SK-N-SH (cell line): ENCODE measurements around the gene ZNF775.

Source experiments
- EZH2phosphoT487 ChIP-seq: fragments of 200-600 bp; sonication (generic); IDR thresholded peaks from 2 replicates; pipeline ENCODE4 v1.6.1; 2017; ENCODE audit warnings: low read depth, mixed run types, mild to moderate bottlenecking, antibody characterized with exemption, moderate library complexity, borderline replicate concordance
- MXI1 ChIP-seq: IDR thresholded peaks from 2 replicates; pipeline ENCODE4 v1.6.1; 2012; ENCODE audit warnings: mild to moderate bottlenecking, low read depth, low read length, improper control_type of control experiment
- NRF1 ChIP-seq: IDR thresholded peaks from 2 replicates; pipeline ENCODE4 v1.6.1; 2012; ENCODE audit warnings: low read depth, mild to moderate bottlenecking, low read length
- POLR2AphosphoS5 ChIP-seq: IDR thresholded peaks from 2 replicates; pipeline ENCODE4 v1.6.1; 2012; ENCODE audit warnings: low read depth, low read length
- RAD21 ChIP-seq: IDR thresholded peaks from 2 replicates; pipeline ENCODE4 v1.6.1; 2012; ENCODE audit warnings: mild to moderate bottlenecking, low read length
- RCOR1 ChIP-seq: fragments of 150-350 bp; IDR thresholded peaks from 2 replicates; pipeline ENCODE4 v1.6.1; 2017; ENCODE audit warnings: antibody characterized with exemption, low read length
- RFX5 ChIP-seq: IDR thresholded peaks from 2 replicates; pipeline ENCODE4 v1.6.1; 2012; ENCODE audit warnings: mild to moderate bottlenecking, improper control_type of control experiment, low read length
- RXRA ChIP-seq: IDR thresholded peaks from 2 replicates; pipeline ENCODE4 v1.4.0; 2012; ENCODE audit warnings: low read depth, mild to moderate bottlenecking, borderline replicate concordance
- SMC3 ChIP-seq: IDR thresholded peaks from 2 replicates; pipeline ENCODE4 v1.6.1; 2012; ENCODE audit warnings: low read depth, low read length, improper control_type of control experiment
- TEAD4 ChIP-seq: IDR thresholded peaks from 2 replicates; pipeline ENCODE4 v1.4.0; 2012; ENCODE audit warnings: mild to moderate bottlenecking, borderline replicate concordance; ENCODE audit not compliant: insufficient read depth
- TF ChIP-seq, protein P1 (sequence below): IDR thresholded peaks from 2 replicates; pipeline ENCODE4 v1.6.1; 2012; ENCODE audit warnings: mild to moderate bottlenecking, low read depth, low read length, moderate library complexity
- TF ChIP-seq, protein P2 (sequence below): fragments of 200-600 bp; sonication (generic); IDR thresholded peaks from 2 replicates; pipeline ENCODE4 v1.6.1; 2017; ENCODE audit warnings: antibody characterized with exemption, mild to moderate bottlenecking, moderate library complexity
- TF ChIP-seq, protein P3 (sequence below): IDR thresholded peaks from 2 replicates; pipeline ENCODE4 v1.4.0; 2012; ENCODE audit warnings: low read depth, borderline replicate concordance
- TF ChIP-seq, protein P4 (sequence below): IDR thresholded peaks from 2 replicates; pipeline ENCODE4 v1.4.0; 2012; ENCODE audit warnings: low read depth

DNA sequence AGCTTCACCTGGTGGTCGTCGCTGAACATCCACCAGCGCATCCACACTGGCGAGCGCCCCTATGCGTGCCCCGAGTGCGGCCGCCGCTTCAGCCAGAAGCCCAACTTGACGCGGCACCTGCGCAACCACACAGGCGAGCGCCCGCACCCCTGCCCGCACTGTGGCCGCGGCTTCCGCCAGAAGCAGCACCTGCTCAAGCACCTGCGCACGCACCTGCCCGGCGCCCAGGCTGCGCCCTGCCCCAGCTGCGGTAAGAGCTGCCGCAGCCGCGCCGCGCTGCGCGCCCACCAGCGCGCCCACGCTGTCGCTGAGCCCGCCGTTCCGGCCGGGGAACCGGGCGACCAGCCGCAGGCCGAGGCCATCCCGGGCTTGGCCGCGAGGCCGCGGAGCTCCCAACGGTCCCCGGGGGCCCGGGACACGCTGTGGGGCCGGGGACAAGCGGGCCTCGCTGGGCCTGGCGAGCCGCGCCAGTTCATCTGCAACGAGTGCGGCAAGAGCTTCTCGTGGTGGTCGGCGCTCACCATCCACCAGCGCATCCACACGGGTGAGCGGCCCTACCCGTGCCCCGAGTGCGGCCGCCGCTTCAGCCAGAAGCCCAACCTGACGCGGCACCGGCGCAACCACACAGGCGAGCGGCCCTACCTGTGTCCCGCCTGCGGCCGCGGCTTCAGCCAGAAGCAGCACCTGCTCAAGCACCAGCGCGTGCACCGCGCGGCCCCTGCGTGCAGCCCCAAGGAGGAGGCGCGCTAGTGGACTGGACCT is 18.4 kb downstream of the ZNF775 start:
- TF ChIP-seq RCOR1 (no peak), MXI1 (no peak), TEAD4 (no peak), RFX5 (no peak), SMC3 (no peak), RAD21 (no peak), POLR2AphosphoS5 (no peak), EZH2phosphoT487 (no peak), NRF1 (no peak), RXRA (no peak)
- TF ChIP-seq, protein P1, sequence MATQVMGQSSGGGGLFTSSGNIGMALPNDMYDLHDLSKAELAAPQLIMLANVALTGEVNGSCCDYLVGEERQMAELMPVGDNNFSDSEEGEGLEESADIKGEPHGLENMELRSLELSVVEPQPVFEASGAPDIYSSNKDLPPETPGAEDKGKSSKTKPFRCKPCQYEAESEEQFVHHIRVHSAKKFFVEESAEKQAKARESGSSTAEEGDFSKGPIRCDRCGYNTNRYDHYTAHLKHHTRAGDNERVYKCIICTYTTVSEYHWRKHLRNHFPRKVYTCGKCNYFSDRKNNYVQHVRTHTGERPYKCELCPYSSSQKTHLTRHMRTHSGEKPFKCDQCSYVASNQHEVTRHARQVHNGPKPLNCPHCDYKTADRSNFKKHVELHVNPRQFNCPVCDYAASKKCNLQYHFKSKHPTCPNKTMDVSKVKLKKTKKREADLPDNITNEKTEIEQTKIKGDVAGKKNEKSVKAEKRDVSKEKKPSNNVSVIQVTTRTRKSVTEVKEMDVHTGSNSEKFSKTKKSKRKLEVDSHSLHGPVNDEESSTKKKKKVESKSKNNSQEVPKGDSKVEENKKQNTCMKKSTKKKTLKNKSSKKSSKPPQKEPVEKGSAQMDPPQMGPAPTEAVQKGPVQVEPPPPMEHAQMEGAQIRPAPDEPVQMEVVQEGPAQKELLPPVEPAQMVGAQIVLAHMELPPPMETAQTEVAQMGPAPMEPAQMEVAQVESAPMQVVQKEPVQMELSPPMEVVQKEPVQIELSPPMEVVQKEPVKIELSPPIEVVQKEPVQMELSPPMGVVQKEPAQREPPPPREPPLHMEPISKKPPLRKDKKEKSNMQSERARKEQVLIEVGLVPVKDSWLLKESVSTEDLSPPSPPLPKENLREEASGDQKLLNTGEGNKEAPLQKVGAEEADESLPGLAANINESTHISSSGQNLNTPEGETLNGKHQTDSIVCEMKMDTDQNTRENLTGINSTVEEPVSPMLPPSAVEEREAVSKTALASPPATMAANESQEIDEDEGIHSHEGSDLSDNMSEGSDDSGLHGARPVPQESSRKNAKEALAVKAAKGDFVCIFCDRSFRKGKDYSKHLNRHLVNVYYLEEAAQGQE, result no peak
- TF ChIP-seq, protein P2, sequence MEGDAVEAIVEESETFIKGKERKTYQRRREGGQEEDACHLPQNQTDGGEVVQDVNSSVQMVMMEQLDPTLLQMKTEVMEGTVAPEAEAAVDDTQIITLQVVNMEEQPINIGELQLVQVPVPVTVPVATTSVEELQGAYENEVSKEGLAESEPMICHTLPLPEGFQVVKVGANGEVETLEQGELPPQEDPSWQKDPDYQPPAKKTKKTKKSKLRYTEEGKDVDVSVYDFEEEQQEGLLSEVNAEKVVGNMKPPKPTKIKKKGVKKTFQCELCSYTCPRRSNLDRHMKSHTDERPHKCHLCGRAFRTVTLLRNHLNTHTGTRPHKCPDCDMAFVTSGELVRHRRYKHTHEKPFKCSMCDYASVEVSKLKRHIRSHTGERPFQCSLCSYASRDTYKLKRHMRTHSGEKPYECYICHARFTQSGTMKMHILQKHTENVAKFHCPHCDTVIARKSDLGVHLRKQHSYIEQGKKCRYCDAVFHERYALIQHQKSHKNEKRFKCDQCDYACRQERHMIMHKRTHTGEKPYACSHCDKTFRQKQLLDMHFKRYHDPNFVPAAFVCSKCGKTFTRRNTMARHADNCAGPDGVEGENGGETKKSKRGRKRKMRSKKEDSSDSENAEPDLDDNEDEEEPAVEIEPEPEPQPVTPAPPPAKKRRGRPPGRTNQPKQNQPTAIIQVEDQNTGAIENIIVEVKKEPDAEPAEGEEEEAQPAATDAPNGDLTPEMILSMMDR, result no peak
- TF ChIP-seq, protein P3, sequence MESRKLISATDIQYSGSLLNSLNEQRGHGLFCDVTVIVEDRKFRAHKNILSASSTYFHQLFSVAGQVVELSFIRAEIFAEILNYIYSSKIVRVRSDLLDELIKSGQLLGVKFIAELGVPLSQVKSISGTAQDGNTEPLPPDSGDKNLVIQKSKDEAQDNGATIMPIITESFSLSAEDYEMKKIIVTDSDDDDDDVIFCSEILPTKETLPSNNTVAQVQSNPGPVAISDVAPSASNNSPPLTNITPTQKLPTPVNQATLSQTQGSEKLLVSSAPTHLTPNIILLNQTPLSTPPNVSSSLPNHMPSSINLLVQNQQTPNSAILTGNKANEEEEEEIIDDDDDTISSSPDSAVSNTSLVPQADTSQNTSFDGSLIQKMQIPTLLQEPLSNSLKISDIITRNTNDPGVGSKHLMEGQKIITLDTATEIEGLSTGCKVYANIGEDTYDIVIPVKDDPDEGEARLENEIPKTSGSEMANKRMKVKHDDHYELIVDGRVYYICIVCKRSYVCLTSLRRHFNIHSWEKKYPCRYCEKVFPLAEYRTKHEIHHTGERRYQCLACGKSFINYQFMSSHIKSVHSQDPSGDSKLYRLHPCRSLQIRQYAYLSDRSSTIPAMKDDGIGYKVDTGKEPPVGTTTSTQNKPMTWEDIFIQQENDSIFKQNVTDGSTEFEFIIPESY, result no peak
- TF ChIP-seq, protein P4, sequence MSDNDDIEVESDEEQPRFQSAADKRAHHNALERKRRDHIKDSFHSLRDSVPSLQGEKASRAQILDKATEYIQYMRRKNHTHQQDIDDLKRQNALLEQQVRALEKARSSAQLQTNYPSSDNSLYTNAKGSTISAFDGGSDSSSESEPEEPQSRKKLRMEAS, result no peak
